Activated CD4-positive, alpha-beta memory T cell treated with anti-CD3 and anti-CD28 coated beads, Interleukin-2, amount 10 ng/mL, durations not matched to agents 7 days and 5 days (primary cell): ENCODE results near the gene GSTM1. TPM values are rescaled to one million over a fixed set of nuclear protein-coding genes. Genes with fewer than 3 reads are reported as not detected.
"Not testable (repeated sequence)": the region's sequence is repeated elsewhere in the genome, so short reads cannot be mapped to it uniquely, and the experiment has no call there.

Experiments
- CTCF ChIA-PET: fragments of 350-600 bp; sonication (Branson Sonifier 250); formaldehyde crosslinking; loops from one replicate; lab custom pipeline; 2021; ENCODE audit warnings: antibody characterized with exemption, inconsistent platforms; lab: Charles Lee
- POLR2A ChIA-PET: fragments of 350-600 bp; sonication (Branson Sonifier 250); formaldehyde crosslinking; loops from one replicate; lab custom pipeline; 2021; ENCODE audit warnings: antibody characterized with exemption; lab: Charles Lee
- DNase-seq: peaks from one replicate; pipeline ENCODE4 v3.0.0-alpha.2; 2020
- H3K27ac Mint-ChIP-seq: one replicate; pipeline ENCODE4 v1.8.0; 2021; ENCODE audit warnings: mild to moderate bottlenecking, mixed read lengths
- H3K27me3 Mint-ChIP-seq: one replicate; pipeline ENCODE4 v1.8.0; 2021; ENCODE audit warnings: mixed read lengths
- H3K36me3 Mint-ChIP-seq: one replicate; pipeline ENCODE4 v1.8.0; 2021; ENCODE audit warnings: low read depth, mixed read lengths
- H3K4me1 Mint-ChIP-seq: one replicate; pipeline ENCODE4 v1.8.0; 2021; ENCODE audit warnings: mixed read lengths
- H3K4me3 Mint-ChIP-seq: one replicate; pipeline ENCODE4 v1.8.0; 2021; ENCODE audit warnings: mild to moderate bottlenecking, mixed read lengths
- H3K9me3 Mint-ChIP-seq: one replicate; pipeline ENCODE4 v1.8.0; 2021; ENCODE audit warnings: mixed read lengths
- total RNA-seq, 2 experiments: library from RNA; stranded (reverse); gene quantifications; one replicate each; pipeline ENCODE4 v1.2.3, GENCODE V29; 2021

Gene GSTM1
- total RNA-seq, 2 experiments from 2014 or later: not detected

GRCh38 chr1:109650609-109651008 lies 37.0 kb upstream of the GSTM1 start:
- no peak for DNase-seq
- Mint-ChIP-seq H3K4me1 (peaks cover 18% of the 10 kb centered on the region), H3K27ac (no peak overlapping the region), H3K9me3 (no peaks in the 10 kb centered on the region), H3K4me3 (no peak overlapping the region), H3K36me3 (no peaks in the 10 kb centered on the region), H3K27me3 (peaks cover 53% of the 10 kb centered on the region)
- POLR2A ChIA-PET: interaction anchor here (1.2 to 1.7 kb wide), 3 partner anchors 33 to 104 kb away, joined by 3 to 4 read pairs (median 3); partner anchors contain the start of gene GNAI3
- CTCF ChIA-PET: interaction anchor here (0.9 to 5.9 kb wide), 8 partner anchors 8 to 395 kb away, joined by 3 to 61 read pairs (median 10); partner anchors contain the start of gene AHCYL1

- POLR2A ChIA-PET: interaction anchor here (1.5 to 1.7 kb wide), 2 partner anchors 104 to 122 kb away, joined by 3 to 5 read pairs; partner anchors contain the start of gene GNAI3
These were observed 35.2 kb upstream of the GSTM1 start for GRCh38 chr1:109652402-109652801.

GRCh38 chr1:109653306-109653705 lies 34.3 kb upstream of the GSTM1 start:
- H3K4me3 Mint-ChIP-seq: no peak overlapping the region
- H3K9me3 Mint-ChIP-seq: no peaks in the 10 kb centered on the region
- H3K4me1 Mint-ChIP-seq: peaks cover 28% of the 10 kb centered on the region
- H3K27me3 Mint-ChIP-seq: peaks cover 49% of the 10 kb centered on the region
- H3K27ac Mint-ChIP-seq: no peak overlapping the region
- no peak for DNase-seq
- ChIA-PET POLR2A (no interaction called here), CTCF (interaction anchor here (1.3 to 5.9 kb wide), 2 partner anchors 13 to 124 kb away, joined by 4 to 61 read pairs; no protein-coding TSS in a partner anchor)
- H3K36me3 Mint-ChIP-seq: no peaks in the 10 kb centered on the region

More at GRCh38 chr1:109652402-109652801, 35.2 kb upstream of the GSTM1 start:
- Mint-ChIP-seq H3K9me3 (no peaks in the 10 kb centered on the region), H3K4me1 (peaks cover 28% of the 10 kb centered on the region), H3K36me3 (no peaks in the 10 kb centered on the region), H3K4me3 (no peak overlapping the region), H3K27me3 (peaks cover 51% of the 10 kb centered on the region), H3K27ac (no peak overlapping the region)
- CTCF ChIA-PET: interaction anchor here (0.7 to 5.9 kb wide), 5 partner anchors 9 to 332 kb away, joined by 3 to 61 read pairs (median 4); partner anchors contain the start of gene AHCYL1
- no peak for DNase-seq

DNA sequence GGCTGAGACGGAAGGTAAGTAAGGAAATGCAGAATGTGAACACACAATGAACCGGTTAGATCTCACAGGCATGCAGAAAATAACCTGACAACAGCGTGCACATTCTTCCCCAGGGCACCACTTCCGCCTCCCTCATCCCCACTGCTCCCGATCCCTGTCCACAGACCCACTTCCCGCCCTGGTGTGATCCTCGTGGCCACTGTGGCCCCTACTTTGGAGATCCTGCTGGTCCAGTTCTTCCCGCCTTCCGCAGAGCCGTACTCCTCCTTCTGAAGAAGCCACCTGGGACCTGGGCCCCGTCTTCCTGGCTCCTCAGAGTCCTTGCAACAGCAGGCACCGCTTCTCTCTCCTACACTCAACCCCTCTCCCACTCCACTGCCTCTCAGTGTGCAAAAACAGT lies 33.1 kb upstream of the GSTM1 start:
- H3K27ac Mint-ChIP-seq: no peak overlapping the region

GRCh38 chr1:109655615-109656519 lies 31.8 kb upstream of the GSTM1 start, which contains the start of gene GSTM4:
GSTM4 (plus strand) TSS chr1:109656099; CDS start chr1:109656390, 291 bp downstream.
- no peaks in the 10 kb centered on the region for H3K36me3 Mint-ChIP-seq
- peaks cover 35% of the 10 kb centered on the region for H3K27me3 Mint-ChIP-seq
- peak within 1 kb of the TSS; percentile 77 for H3K4me3 Mint-ChIP-seq
- H3K4me1 Mint-ChIP-seq: peaks cover 21% of the 10 kb centered on the region
- peak within 1 kb of the TSS; percentile 60 for H3K27ac Mint-ChIP-seq
- CTCF ChIA-PET: interaction anchor here (0.8 to 1.9 kb wide), 6 partner anchors 10 to 328 kb away, joined by 3 to 24 read pairs (median 4); partner anchors contain the start of gene AHCYL1
- POLR2A ChIA-PET: interaction anchor here (0.6 to 2.4 kb wide), 4 partner anchors 13 to 379 kb away, joined by 4 to 5 read pairs (median 4); partner anchors contain the start of gene AHCYL1
- no peaks in the 10 kb centered on the region for H3K9me3 Mint-ChIP-seq
- peak; percentile 71 for DNase-seq

More for the DNA sequence above, 33.1 kb upstream of the GSTM1 start:
- Mint-ChIP-seq H3K4me3 (no peak overlapping the region), H3K36me3 (no peaks in the 10 kb centered on the region), H3K9me3 (no peaks in the 10 kb centered on the region), H3K4me1 (peaks cover 22% of the 10 kb centered on the region), H3K27me3 (peaks cover 44% of the 10 kb centered on the region)
- POLR2A ChIA-PET: interaction anchor here (0.7 kb wide), 1 partner anchor 106 kb away, joined by 4 read pairs; the partner anchor contains the start of gene GNAI3
- CTCF ChIA-PET: interaction anchor here (1.9 kb wide), 1 partner anchor 14 kb away, joined by 24 read pairs; no protein-coding TSS in a partner anchor
- no peak for DNase-seq

- DNase-seq: no peak
- peaks cover 21% of the 10 kb centered on the region for H3K27me3 Mint-ChIP-seq
- no peak overlapping the region for H3K27ac Mint-ChIP-seq
- H3K36me3 Mint-ChIP-seq: no peaks in the 10 kb centered on the region
- H3K4me3 Mint-ChIP-seq: peak overlapping the region; percentile 5
- H3K9me3 Mint-ChIP-seq: no peaks in the 10 kb centered on the region
- POLR2A ChIA-PET: interaction anchor here (2.4 kb wide), 1 partner anchor 327 kb away, joined by 5 read pairs; the partner anchor contains the start of gene AHCYL1
- CTCF ChIA-PET: interaction anchor here (0.6 to 1.5 kb wide), 2 partner anchors 12 to 16 kb away, joined by 4 to 5 read pairs; no protein-coding TSS in a partner anchor
- peaks cover 21% of the 10 kb centered on the region for H3K4me1 Mint-ChIP-seq
These were observed 30.2 kb upstream of the GSTM1 start for GRCh38 chr1:109657395-109657794.

DNA sequence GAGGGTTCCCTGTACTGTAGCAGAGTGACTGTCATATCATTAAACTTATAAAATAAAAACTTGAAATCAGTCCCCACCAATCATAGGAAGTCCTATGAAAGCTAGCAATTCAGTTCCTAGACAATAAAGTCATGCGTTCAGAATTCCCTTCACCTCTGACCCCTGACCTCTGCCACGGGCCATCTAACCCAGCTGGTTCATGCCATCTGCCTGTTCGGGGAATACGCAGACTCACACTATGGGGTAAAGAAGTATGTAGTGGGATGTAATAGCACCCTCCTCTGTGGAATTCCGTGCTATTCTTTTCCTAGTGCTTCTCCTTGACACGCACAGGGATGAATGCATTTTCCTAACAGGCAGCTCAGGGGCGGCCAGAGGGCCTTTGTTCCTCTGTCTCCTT lies 29.6 kb upstream of the GSTM1 start:
- Mint-ChIP-seq H3K4me1 (peaks cover 21% of the 10 kb centered on the region), H3K4me3 (peak overlapping the region; percentile 5), H3K27me3 (peaks cover 17% of the 10 kb centered on the region), H3K9me3 (no peaks in the 10 kb centered on the region), H3K27ac (no peak overlapping the region), H3K36me3 (no peaks in the 10 kb centered on the region)
- CTCF ChIA-PET: interaction anchor here (1.5 kb wide), 1 partner anchor 16 kb away, joined by 5 read pairs; no protein-coding TSS in a partner anchor
- POLR2A ChIA-PET: no interaction called here
- DNase-seq: no peak

DNA sequence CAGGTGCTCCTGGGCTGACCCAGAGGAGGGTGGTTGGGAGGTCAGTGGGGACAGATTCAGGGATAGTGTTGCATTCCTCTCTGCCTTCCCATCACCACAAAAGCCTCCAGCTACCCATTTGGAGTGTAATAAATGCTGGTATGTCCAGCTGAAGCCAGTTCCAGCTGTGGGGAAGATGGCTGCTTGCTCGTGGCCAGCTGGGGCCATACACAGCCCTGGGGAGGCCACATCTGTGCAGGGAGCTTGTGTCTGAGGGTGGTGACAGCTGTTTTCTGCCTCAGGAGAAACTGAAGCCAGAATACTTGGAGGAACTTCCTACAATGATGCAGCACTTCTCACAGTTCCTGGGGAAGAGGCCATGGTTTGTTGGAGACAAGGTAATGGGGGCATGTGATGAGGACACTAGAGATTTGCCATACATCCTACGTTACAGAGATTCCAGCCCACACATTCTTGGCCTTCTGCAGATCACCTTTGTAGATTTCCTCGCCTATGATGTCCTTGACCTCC lies 29.0 kb upstream of the GSTM1 start:
- POLR2A ChIA-PET: no interaction called here
- Mint-ChIP-seq H3K27ac (no peak overlapping the region), H3K4me1 (peaks cover 21% of the 10 kb centered on the region), H3K4me3 (no peak overlapping the region), H3K36me3 (no peaks in the 10 kb centered on the region), H3K27me3 (peaks cover 11% of the 10 kb centered on the region), H3K9me3 (no peaks in the 10 kb centered on the region)
- no peak for DNase-seq
- CTCF ChIA-PET: interaction anchor here (1.5 kb wide), 1 partner anchor 17 kb away, joined by 5 read pairs; no protein-coding TSS in a partner anchor

- Mint-ChIP-seq H3K27me3 (peaks cover 10% of the 10 kb centered on the region), H3K9me3 (no peaks in the 10 kb centered on the region), H3K4me1 (peaks cover 21% of the 10 kb centered on the region), H3K36me3 (no peaks in the 10 kb centered on the region), H3K27ac (no peak overlapping the region), H3K4me3 (no peak overlapping the region)
- POLR2A ChIA-PET: no interaction called here
- CTCF ChIA-PET: no interaction called here
- DNase-seq: no peak
These were observed 28.5 kb upstream of the GSTM1 start for GRCh38 chr1:109659145-109659544.

GRCh38 chr1:109659997-109660690 lies 27.5 kb upstream of the GSTM1 start:
- Mint-ChIP-seq H3K4me1 (peaks cover 15% of the 10 kb centered on the region), H3K27me3 (peaks cover under 1% of the 10 kb centered on the region), H3K36me3 (no peaks in the 10 kb centered on the region), H3K9me3 (no peaks in the 10 kb centered on the region), H3K4me3 (no peak overlapping the region), H3K27ac (no peak overlapping the region)
- POLR2A ChIA-PET: no interaction called here
- no peak for DNase-seq
- CTCF ChIA-PET: interaction anchor here (1.1 to 1.7 kb wide), 2 partner anchors 16 to 20 kb away, joined by 3 to 4 read pairs; no protein-coding TSS in a partner anchor

- H3K27me3 Mint-ChIP-seq, DNase-seq, H3K9me3 Mint-ChIP-seq, H3K4me1 Mint-ChIP-seq, H3K4me3 Mint-ChIP-seq, H3K36me3 Mint-ChIP-seq, H3K27ac Mint-ChIP-seq, POLR2A ChIA-PET: not testable (repeated sequence)
- CTCF ChIA-PET: interaction anchor here (1.1 to 1.7 kb wide), 2 partner anchors 16 to 20 kb away, joined by 3 to 4 read pairs; no protein-coding TSS in a partner anchor
These were observed 27.0 kb upstream of the GSTM1 start for GRCh38 chr1:109660691-109661026.

DNA sequence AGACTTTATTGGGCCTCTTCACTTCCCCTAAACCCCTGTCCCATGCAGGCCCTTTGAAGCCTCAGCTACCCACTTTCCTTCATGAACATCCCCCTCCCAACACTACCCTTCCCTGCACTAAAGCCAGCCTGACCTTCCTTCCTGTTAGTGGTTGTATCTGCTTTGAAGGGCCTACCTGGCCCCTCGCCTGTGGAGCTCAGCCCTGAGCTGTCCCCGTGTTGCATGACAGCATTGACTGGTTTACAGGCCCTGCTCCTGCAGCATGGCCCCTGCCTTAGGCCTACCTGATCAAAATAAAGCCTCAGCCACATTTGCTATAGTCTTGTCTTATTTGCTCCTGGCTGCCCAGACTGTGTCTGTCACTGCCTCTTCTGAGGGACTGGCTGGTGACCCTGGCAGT lies 26.2 kb upstream of the GSTM1 start:
- no peaks in the 10 kb centered on the region for H3K27me3 Mint-ChIP-seq
- H3K4me1 Mint-ChIP-seq: peaks cover 2% of the 10 kb centered on the region
- CTCF ChIA-PET: interaction anchor here (1.2 to 1.5 kb wide), 2 partner anchors 10 to 323 kb away, joined by 4 to 5 read pairs; partner anchors contain the start of gene AHCYL1
- H3K4me3 Mint-ChIP-seq: no peak overlapping the region
- no peak overlapping the region for H3K27ac Mint-ChIP-seq
- POLR2A ChIA-PET: no interaction called here
- H3K36me3 Mint-ChIP-seq: no peaks in the 10 kb centered on the region
- no peak for DNase-seq
- no peaks in the 10 kb centered on the region for H3K9me3 Mint-ChIP-seq
